DOHH2 (cell line): ENCODE data around the gene TPGS2.
"Not testable (repeated sequence)": the region's sequence is repeated elsewhere in the genome, so short reads cannot be mapped to it uniquely, and the experiment has no call there.

ENCODE experiments used
- H3F3A ChIP-seq: fragments of 200-600 bp; sonication (generic), shearing (Covaris generic); 2 replicates; pipeline ENCODE4 v1.6.0; 2016; ENCODE audit warnings: antibody characterized with exemption, mild to moderate bottlenecking; ENCODE audit not compliant: control insufficient read depth, insufficient read depth
- H3K27ac ChIP-seq: fragments of 200-600 bp; sonication (generic); 2 replicates; pipeline ENCODE4 v1.5.1; 2014; ENCODE audit warnings: low read depth, mild to moderate bottlenecking, low read length, moderate library complexity
- H3K27me3 ChIP-seq: fragments of 200-600 bp; sonication (generic); 2 replicates; pipeline ENCODE4 v1.6.1; 2014; ENCODE audit warnings: mild to moderate bottlenecking, low read length, mixed read lengths; ENCODE audit not compliant: control insufficient read depth
- H3K36me3 ChIP-seq: fragments of 200-600 bp; sonication (generic); 2 replicates; pipeline ENCODE4 v1.6.1; 2014; ENCODE audit warnings: mild to moderate bottlenecking, low read length, moderate library complexity, mixed read lengths; ENCODE audit not compliant: control insufficient read depth
- H3K4me1 ChIP-seq: fragments of 200-600 bp; sonication (generic); 2 replicates; pipeline ENCODE4 v1.6.1; 2014; ENCODE audit warnings: mild to moderate bottlenecking, low read length, mixed read lengths; ENCODE audit not compliant: control insufficient read depth
- H3K4me2 ChIP-seq: fragments of 200-600 bp; sonication (generic); 2 replicates; pipeline ENCODE4 v1.6.0; 2014; ENCODE audit warnings: mild to moderate bottlenecking, low read length, moderate library complexity
- H3K4me3 ChIP-seq: fragments of 200-600 bp; sonication (generic); 2 replicates; pipeline ENCODE4 v1.5.1; 2014; ENCODE audit warnings: mild to moderate bottlenecking, low read length, mixed read lengths
- H3K79me2 ChIP-seq: fragments of 200-600 bp; sonication (generic); 2 replicates; pipeline ENCODE4 v1.6.1; 2014; ENCODE audit warnings: mild to moderate bottlenecking, low read length, mixed read lengths; ENCODE audit not compliant: control insufficient read depth
- H3K9me2 ChIP-seq: fragments of 200-600 bp; sonication (generic); replicated peaks from 2 replicates; pipeline ENCODE4 v1.6.1; 2014; ENCODE audit warnings: mild to moderate bottlenecking, low read length, mixed read lengths; ENCODE audit not compliant: control insufficient read depth
- H3K9me3 ChIP-seq: fragments of 200-600 bp; sonication (generic); 2 replicates; pipeline ENCODE4 v1.6.1; 2014; ENCODE audit warnings: antibody characterized with exemption, low read length, mixed read lengths; ENCODE audit not compliant: control insufficient read depth, insufficient read depth
- H4K20me1 ChIP-seq: fragments of 200-600 bp; sonication (generic); 2 replicates; pipeline ENCODE4 v1.6.0; 2014; ENCODE audit warnings: low read depth, mild to moderate bottlenecking, antibody characterized with exemption, low read length, moderate library complexity; ENCODE audit not compliant: control insufficient read depth, insufficient read depth
- CTCF ChIP-seq: fragments of 200-600 bp; sonication (generic); IDR thresholded peaks from one replicate; pipeline ENCODE4 v1.5.1; 2014; ENCODE audit warnings: antibody characterized with exemption, mild to moderate bottlenecking, low read depth, low read length; ENCODE audit not compliant: poor library complexity, severe bottlenecking
- EZH2phosphoT487 ChIP-seq: fragments of 200-600 bp; sonication (generic); IDR thresholded peaks from 2 replicates; pipeline ENCODE4 v1.6.1; 2017; ENCODE audit warnings: borderline replicate concordance, mild to moderate bottlenecking, antibody characterized with exemption, low read length, moderate library complexity, mixed read lengths

Gene TPGS2

GRCh38 chr18:36817039-36817438 is 11.8 kb downstream of the TPGS2 start:
- no peaks in the 10 kb centered on the region for H3K4me1 ChIP-seq
- H3K4me3 ChIP-seq: no peak overlapping the region
- H3K27ac ChIP-seq: no peak overlapping the region
- TF ChIP-seq CTCF: no peak
- no peak for TF ChIP-seq EZH2phosphoT487
- H3K36me3 ChIP-seq: peaks cover 52% of the 10 kb centered on the region
- no peaks in the 10 kb centered on the region for H3K79me2 ChIP-seq
- no peak overlapping the region for H3K4me2 ChIP-seq
- H4K20me1 ChIP-seq: no peaks in the 10 kb centered on the region
- peaks cover 3% of the 10 kb centered on the region; the same call in 1 of the 2 replicates for H3F3A ChIP-seq
- H3K27me3 ChIP-seq: no peaks in the 10 kb centered on the region
- no peaks in the 10 kb centered on the region for H3K9me2 ChIP-seq
- H3K9me3 ChIP-seq: no peaks in the 10 kb centered on the region

- not testable (repeated sequence) for H3K27me3 ChIP-seq, H4K20me1 ChIP-seq, H3K4me1 ChIP-seq, H3K4me3 ChIP-seq, H3F3A ChIP-seq, H3K79me2 ChIP-seq, H3K9me3 ChIP-seq, H3K9me2 ChIP-seq, H3K4me2 ChIP-seq, H3K27ac ChIP-seq
- peaks cover 52% of the 10 kb centered on the region for H3K36me3 ChIP-seq
Observed at GRCh38 chr18:36816096-36816495, 12.7 kb downstream of the TPGS2 start.

GRCh38 chr18:36814994-36815393 is 13.8 kb downstream of the TPGS2 start:
- H3K79me2 ChIP-seq: no peaks in the 10 kb centered on the region
- H3K9me2 ChIP-seq: no peaks in the 10 kb centered on the region
- H3K36me3 ChIP-seq: peaks cover 47% of the 10 kb centered on the region
- H3K9me3 ChIP-seq: no peaks in the 10 kb centered on the region
- peaks cover 7% of the 10 kb centered on the region; the same call in 1 of the 2 replicates for H3F3A ChIP-seq
- H3K4me1 ChIP-seq: no peaks in the 10 kb centered on the region
- H4K20me1 ChIP-seq: no peaks in the 10 kb centered on the region
- H3K27me3 ChIP-seq: no peaks in the 10 kb centered on the region
- H3K27ac ChIP-seq: no peak overlapping the region
- H3K4me2 ChIP-seq: no peak overlapping the region
- H3K4me3 ChIP-seq: no peak overlapping the region
- TF ChIP-seq CTCF: no peak
- TF ChIP-seq EZH2phosphoT487: no peak

- H3K79me2 ChIP-seq: no peaks in the 10 kb centered on the region
- peaks cover 5% of the 10 kb centered on the region; the same call in 1 of the 2 replicates for H3F3A ChIP-seq
- H3K4me3 ChIP-seq: no peak overlapping the region
- no peaks in the 10 kb centered on the region for H3K27me3 ChIP-seq
- H3K4me2 ChIP-seq: no peak overlapping the region
- H3K9me2 ChIP-seq: no peaks in the 10 kb centered on the region
- H3K27ac ChIP-seq: no peak overlapping the region
- no peak for TF ChIP-seq CTCF
- no peak for TF ChIP-seq EZH2phosphoT487
- peaks cover 3% of the 10 kb centered on the region; the same call in 1 of the 2 replicates for H3K4me1 ChIP-seq
- peaks cover 40% of the 10 kb centered on the region for H3K36me3 ChIP-seq
- 0 out of 2 replicates have a peak, but pooled peaks cover 3% of the 10 kb centered on the region for H4K20me1 ChIP-seq
- no peaks in the 10 kb centered on the region for H3K9me3 ChIP-seq
Observed at GRCh38 chr18:36813824-36814223, 15.0 kb downstream of the TPGS2 start.
